Lower leg skin (tissue), 4 donors: ENCODE data around the gene KCNJ15. TPM values are rescaled to one million over a fixed set of nuclear protein-coding genes. Genes with fewer than 3 reads are reported as not detected.

ENCODE experiments used
- DNase-seq, 2 donors: peaks; one replicate each; pipeline ENCODE4 v3.0.0-alpha.2; 2019; ENCODE audit warnings: low spot score in 2 of 2
- H3K4me3 ChIP-seq: fragments of 200-600 bp; sonication (generic); 2 replicates; pipeline ENCODE4 v1.5.1; 2017; ENCODE audit warnings: mild to moderate bottlenecking, low read depth; ENCODE audit not compliant: poor library complexity, severe bottlenecking
- POLR2A ChIP-seq, 2 donors: fragments of 450-650 bp; IDR thresholded peaks; one replicate each; pipeline ENCODE4 v1.6.1; 2016 to 2017; ENCODE audit warnings: antibody characterized with exemption in 2 of 2, mild to moderate bottlenecking in 1 of 2, moderate library complexity in 1 of 2
- WGBS, 2 donors: methylation state at CpG; one replicate each; pipeline ENCODE4 v1.1.5; 2018; 5-methylcytosine and 5-hydroxymethylcytosine counted together
- intact Hi-C: fragments of 100-400 bp; cut with DNase I; formaldehyde crosslinking; loops from one replicate; pipeline ENCODE4 v1.15.0; 2023; ENCODE audit warnings: low total_unique reads
- total RNA-seq, 4 donors: library from RNA; depleted of rRNA; stranded (reverse); fragments of >200 nt; gene quantifications; one replicate each; pipeline ENCODE4 v1.1.0, GENCODE V29; 2016
- TF ChIP-seq, protein P1 (sequence below), 3 donors: fragments of 450-650 bp; IDR thresholded peaks; one replicate each; pipeline ENCODE4 v1.5.1; 2016; ENCODE audit warnings: antibody characterized with exemption in 3 of 3, mild to moderate bottlenecking in 3 of 3, moderate library complexity in 2 of 3

KCNJ15 gene
- total RNA-seq, 4 donors from 2014 or later, result 4.2 to 55.1 (median 7.3) TPM

GRCh38 chr21:38220270-38220737 is 36.5 kb upstream of the KCNJ15 start:
- intact Hi-C loops, result loop anchor here (2.0 kb wide), 1 partner anchor 130 kb away; no protein-coding TSS in a partner anchor
- WGBS, 2 donors, result 78 to 80% methylated on average over 5 of the region's 5 CpGs
- no peak for DNase-seq
- TF ChIP-seq POLR2A (IDR thresholded peaks at IDR 0.05), result no peak
- TF ChIP-seq, protein P1, sequence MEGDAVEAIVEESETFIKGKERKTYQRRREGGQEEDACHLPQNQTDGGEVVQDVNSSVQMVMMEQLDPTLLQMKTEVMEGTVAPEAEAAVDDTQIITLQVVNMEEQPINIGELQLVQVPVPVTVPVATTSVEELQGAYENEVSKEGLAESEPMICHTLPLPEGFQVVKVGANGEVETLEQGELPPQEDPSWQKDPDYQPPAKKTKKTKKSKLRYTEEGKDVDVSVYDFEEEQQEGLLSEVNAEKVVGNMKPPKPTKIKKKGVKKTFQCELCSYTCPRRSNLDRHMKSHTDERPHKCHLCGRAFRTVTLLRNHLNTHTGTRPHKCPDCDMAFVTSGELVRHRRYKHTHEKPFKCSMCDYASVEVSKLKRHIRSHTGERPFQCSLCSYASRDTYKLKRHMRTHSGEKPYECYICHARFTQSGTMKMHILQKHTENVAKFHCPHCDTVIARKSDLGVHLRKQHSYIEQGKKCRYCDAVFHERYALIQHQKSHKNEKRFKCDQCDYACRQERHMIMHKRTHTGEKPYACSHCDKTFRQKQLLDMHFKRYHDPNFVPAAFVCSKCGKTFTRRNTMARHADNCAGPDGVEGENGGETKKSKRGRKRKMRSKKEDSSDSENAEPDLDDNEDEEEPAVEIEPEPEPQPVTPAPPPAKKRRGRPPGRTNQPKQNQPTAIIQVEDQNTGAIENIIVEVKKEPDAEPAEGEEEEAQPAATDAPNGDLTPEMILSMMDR (IDR thresholded peaks at IDR 0.05), result no peak
- no peak overlapping the region for H3K4me3 ChIP-seq

- no peak for TF ChIP-seq POLR2A (IDR thresholded peaks at IDR 0.05)
- TF ChIP-seq, protein P1 (IDR thresholded peaks at IDR 0.05), result no peak
- H3K4me3 ChIP-seq, result no peak overlapping the region
- no peak for DNase-seq
- intact Hi-C loops, result loop anchor here (2.0 kb wide), 1 partner anchor 129 kb away; no protein-coding TSS in a partner anchor
- WGBS, 2 donors, result 0 to 38% methylated on average over 1 of the region's 1 CpG
These were observed 35.2 kb upstream of the KCNJ15 start for GRCh38 chr21:38221594-38221993.

DNA sequence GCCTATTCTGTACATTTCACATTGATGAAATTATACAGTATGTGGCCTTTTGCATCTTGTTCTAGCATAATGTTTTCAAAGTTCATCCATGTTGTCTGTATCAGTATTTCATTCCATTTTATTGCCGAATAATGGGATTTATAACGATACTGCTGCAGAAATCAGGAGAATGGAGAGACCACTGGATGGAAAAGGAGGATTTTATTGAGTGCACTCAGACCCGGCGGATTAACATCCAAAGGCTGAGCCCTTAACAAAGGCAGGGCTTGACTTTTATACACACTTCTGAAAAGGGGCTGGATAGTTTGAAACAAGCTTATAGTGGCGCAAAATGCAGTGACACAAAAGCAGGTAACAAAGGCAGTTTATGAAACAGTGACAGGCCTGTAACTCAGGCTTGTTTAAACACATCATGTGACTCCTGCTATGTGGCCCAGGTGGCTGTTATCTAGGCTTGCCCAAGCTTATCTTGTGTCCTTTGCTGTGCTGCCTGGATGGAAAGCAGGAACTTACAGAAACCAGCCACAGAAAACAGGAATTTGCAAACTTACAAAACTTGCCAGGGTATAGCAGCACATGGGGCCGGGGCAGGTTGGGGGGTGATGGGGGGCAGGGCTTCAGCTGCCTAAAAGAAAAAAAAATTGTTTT is 32.8 kb upstream of the KCNJ15 start:
- no peak for DNase-seq
- WGBS, 2 donors, result 95 to 97% methylated on average over 6 of the region's 6 CpGs
- intact Hi-C loops, result no loop called here
- no peak overlapping the region for H3K4me3 ChIP-seq
- TF ChIP-seq POLR2A (IDR thresholded peaks at IDR 0.05), result no peak
- TF ChIP-seq, protein P1 (IDR thresholded peaks at IDR 0.05), result no peak

DNA sequence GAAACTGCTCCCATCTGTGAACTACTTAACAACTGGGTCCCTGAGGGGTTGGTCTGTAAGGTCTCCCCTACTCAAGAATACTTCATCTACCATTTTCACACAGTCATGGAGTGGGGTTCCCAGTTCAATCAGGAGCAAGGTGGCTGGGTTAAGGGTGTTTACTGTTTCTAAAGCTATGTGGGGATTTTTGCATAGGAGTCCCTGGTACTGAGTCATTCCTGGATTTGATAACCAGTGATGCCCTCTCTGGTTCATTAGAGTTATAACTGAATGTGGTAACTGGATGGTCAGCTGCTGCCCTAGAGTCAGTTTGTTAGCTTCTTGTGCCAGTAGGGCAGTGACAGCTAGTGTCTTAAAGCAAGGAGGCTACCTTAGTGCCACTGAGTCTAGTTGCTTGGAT is 29.4 kb upstream of the KCNJ15 start:
- no peak for DNase-seq
- no peak overlapping the region for H3K4me3 ChIP-seq
- intact Hi-C loops, result no loop called here
- TF ChIP-seq, protein P1 (IDR thresholded peaks at IDR 0.05), result no peak
- TF ChIP-seq POLR2A (IDR thresholded peaks at IDR 0.05), result no peak

DNA sequence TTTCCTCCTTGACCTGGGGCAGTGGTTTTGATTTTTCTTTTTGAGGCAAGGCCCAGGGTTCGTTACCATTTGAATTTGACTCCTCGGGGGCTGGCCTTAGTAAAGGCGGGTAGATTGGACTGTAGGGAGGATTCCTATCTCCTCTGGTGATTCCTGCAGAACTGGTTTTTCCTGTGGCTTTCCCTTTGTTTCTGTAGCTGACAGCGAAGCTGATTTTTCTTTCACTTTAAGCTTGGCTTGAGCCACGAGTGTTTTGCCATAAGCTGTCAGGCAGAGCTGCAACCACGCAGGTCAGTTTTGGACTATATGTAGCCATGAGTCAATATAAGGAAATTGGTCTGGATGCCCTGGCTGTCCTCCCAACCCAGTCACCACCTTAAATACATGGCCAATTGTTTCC is 28.7 kb upstream of the KCNJ15 start:
- no peak for TF ChIP-seq POLR2A (IDR thresholded peaks at IDR 0.05)
- TF ChIP-seq, protein P1 (IDR thresholded peaks at IDR 0.05), result no peak
- no peak overlapping the region for H3K4me3 ChIP-seq
- intact Hi-C loops, result no loop called here
- DNase-seq, result no peak
- 62 to 63% methylated on average over 6 of the region's 6 CpGs for WGBS, 2 donors

- WGBS, 2 donors, result 90 to 98% methylated on average over 3 of the region's 3 CpGs
- DNase-seq, result no peak
- intact Hi-C loops, result no loop called here
- TF ChIP-seq POLR2A (IDR thresholded peaks at IDR 0.05), result no peak
- TF ChIP-seq, protein P1 (IDR thresholded peaks at IDR 0.05), result no peak
- H3K4me3 ChIP-seq, result no peak overlapping the region
These were observed 28.3 kb upstream of the KCNJ15 start for GRCh38 chr21:38228537-38228936.
